Astrocyte (in vitro differentiated cells and primary cell): ENCODE data around the gene TBX6.

Experiments
- CTCF ChIP-seq: IDR thresholded peaks from 2 replicates; pipeline ENCODE4 v1.5.1; 2011; ENCODE audit warnings: low read depth, mild to moderate bottlenecking, inconsistent platforms, low read length, moderate library complexity; ENCODE audit not compliant: insufficient read depth
- EZH2 ChIP-seq: IDR thresholded peaks from 2 replicates; pipeline ENCODE4 v1.6.1; 2012; ENCODE audit warnings: mild to moderate bottlenecking, low read length, inconsistent platforms; ENCODE audit not compliant: insufficient read depth

GRCh38 chr16:30120340-30121105, 28.8 kb upstream of the TBX6 start:
- TF ChIP-seq CTCF = no peak
- TF ChIP-seq EZH2 = no peak
